A549 (cell line): ENCODE results near the gene GRM4. TPM values are rescaled to one million over a fixed set of nuclear protein-coding genes. Genes with fewer than 3 reads are reported as not detected.

ENCODE experiments used
- ATAC-seq, 2 experiments: fragments of 200-7000 bp in 1 of 2; fragments of >200 bp in 1 of 2; cut with Nextera tagmentation in 1 of 2; cut with Tn5 transposase in 1 of 2; 3 replicates each; pipeline versions ENCODE4 v1.8.0 to v1.9.1; 2018 to 2020; ENCODE audit warnings: mild to moderate bottlenecking in 1 of 2, moderate library complexity in 1 of 2
- CTCF ChIA-PET: fragments of 300-600 bp; sonication (Branson Sonifier 250); formaldehyde crosslinking; extraction: SDS; loops from one replicate; lab custom pipeline; 2021; ENCODE audit warnings: antibody characterized with exemption, inconsistent platforms; lab: Yijun Ruan, JAX
- POLR2A ChIA-PET: fragments of 350-600 bp; formaldehyde crosslinking; extraction: SDS; loops from one replicate; lab custom pipeline; 2021; ENCODE audit warnings: antibody characterized with exemption, inconsistent platforms; lab: Yijun Ruan, JAX
- DNase-seq, 2 experiments: peaks; one replicate each; pipeline versions ENCODE4 v3.0.0 to v3.0.0-alpha.2; 2011 to 2016; ENCODE audit warnings: low read depth in 1 of 2, low spot score in 1 of 2
- FAIRE-seq: peaks from 2 replicates; lab custom pipeline; 2011; peaks lifted over from hg19 to GRCh38; lab: Jason Lieb, UNC
- H3K27ac ChIP-seq, 2 experiments: fragments of >200 bp; sonication (Bioruptor Twin); formaldehyde crosslinking; 3 replicates each; pipeline ENCODE4 v1.5.1; 2016 to 2017
- H3K4me1 ChIP-seq: fragments of >200 bp; sonication (Bioruptor Twin); formaldehyde crosslinking; 3 replicates; pipeline ENCODE4 v1.6.1; 2016
- H3K4me2 ChIP-seq: fragments of >200 bp; sonication (Bioruptor Twin); formaldehyde crosslinking; 3 replicates; pipeline ENCODE4 v1.6.1; 2016
- H3K4me3 ChIP-seq: fragments of >200 bp; sonication (Bioruptor Twin); formaldehyde crosslinking; 3 replicates; pipeline ENCODE4 v1.5.1; 2016
- H3K9me3 ChIP-seq: fragments of >200 bp; sonication (Bioruptor Twin); formaldehyde crosslinking; 3 replicates; pipeline ENCODE4 v1.6.1; 2016
- BHLHE40 ChIP-seq: IDR thresholded peaks from 2 replicates; pipeline ENCODE4 v1.6.1; 2012; ENCODE audit warnings: low read depth, low read length, inconsistent platforms
- CTCF ChIP-seq: fragments of >200 bp; sonication (Bioruptor Twin); formaldehyde crosslinking; IDR thresholded peaks from 3 replicates; pipeline ENCODE4 v1.5.1; 2016
- EHF ChIP-seq: fragments of 250-450 bp; sonication (Bioruptor Pico); IDR thresholded peaks from 2 replicates; pipeline ENCODE4 v1.5.0; 2020; ENCODE audit warnings: mild to moderate bottlenecking
- ESRRA ChIP-seq: fragments of 150-350 bp; IDR thresholded peaks from 2 replicates; pipeline ENCODE4 v1.6.1; 2014; ENCODE audit warnings: mild to moderate bottlenecking, low read length, borderline replicate concordance
- FOSL2 ChIP-seq, 2 experiments: fragments of 450-650 bp in 1 of 2; fragments of >200 bp in 1 of 2; sonication (Bioruptor Twin) in 1 of 2; formaldehyde crosslinking; IDR thresholded peaks; 2 replicates each; pipeline versions ENCODE4 v1.5.0 to v1.6.1; 2016 to 2020; ENCODE audit warnings: mild to moderate bottlenecking in 1 of 2, moderate library complexity in 1 of 2
- GATA3 ChIP-seq: IDR thresholded peaks from 2 replicates; pipeline ENCODE4 v1.6.1; 2012; ENCODE audit warnings: borderline replicate concordance
- HEYL ChIP-seq: fragments of 250-450 bp; sonication (Bioruptor Pico); IDR thresholded peaks from 2 replicates; pipeline ENCODE4 v1.8.0; 2021; ENCODE audit warnings: mild to moderate bottlenecking, moderate library complexity
- HMGXB4 ChIP-seq: fragments of 250-450 bp; sonication (Bioruptor Pico); IDR thresholded peaks from 2 replicates; pipeline ENCODE4 v1.5.0; 2021; ENCODE audit warnings: mild to moderate bottlenecking, moderate library complexity, borderline replicate concordance
- JUN ChIP-seq, 2 experiments: fragments of >200 bp; sonication (Bioruptor Twin); formaldehyde crosslinking; IDR thresholded peaks; 2 replicates in 1 of 2; 3 replicates in 1 of 2; pipeline ENCODE4 v1.6.1; 2016 to 2017
- KDM5A ChIP-seq: fragments of 200-600 bp; sonication (generic); IDR thresholded peaks from 2 replicates; pipeline ENCODE4 v1.6.1; 2016; ENCODE audit warnings: antibody characterized with exemption, mild to moderate bottlenecking
- MYC ChIP-seq: IDR thresholded peaks from 2 replicates; pipeline ENCODE4 v1.6.1; 2012; ENCODE audit warnings: mild to moderate bottlenecking, inconsistent platforms, low read length, improper control_type of control experiment, borderline replicate concordance
- POLR2A ChIP-seq: IDR thresholded peaks from 2 replicates; pipeline ENCODE4 v1.6.1; 2012; ENCODE audit warnings: mild to moderate bottlenecking, low read length
- POLR2AphosphoS2 ChIP-seq: conservative IDR thresholded peaks from 2 replicates; pipeline ENCODE4 v1.6.1; 2012; ENCODE audit warnings: low read length, improper control_type of control experiment, inconsistent platforms
- RARB ChIP-seq: fragments of 250-450 bp; sonication (Bioruptor Pico); IDR thresholded peaks from 2 replicates; pipeline ENCODE4 v1.8.0; 2021; ENCODE audit warnings: mild to moderate bottlenecking, moderate library complexity
- RFX5 ChIP-seq: fragments of 450-650 bp; IDR thresholded peaks from 2 replicates; pipeline ENCODE4 v1.7.1; 2014; ENCODE audit warnings: antibody characterized with exemption, mild to moderate bottlenecking, moderate library complexity
- RNF2 ChIP-seq: fragments of 200-600 bp; sonication (generic); IDR thresholded peaks from 2 replicates; pipeline ENCODE4 v1.6.1; 2016; ENCODE audit warnings: low read depth, mild to moderate bottlenecking, antibody characterized with exemption, moderate library complexity, borderline replicate concordance
- SREBF2 ChIP-seq: fragments of 450-650 bp; IDR thresholded peaks from 2 replicates; pipeline ENCODE4 v1.6.1; 2014; ENCODE audit warnings: mild to moderate bottlenecking, moderate library complexity
- ZNF302 ChIP-seq: fragments of 250-450 bp; sonication (Bioruptor Pico); IDR thresholded peaks from 2 replicates; pipeline ENCODE4 v1.9.0; 2021; ENCODE audit warnings: inconsistent platforms, mild to moderate bottlenecking, moderate library complexity
- ZSCAN20 ChIP-seq: fragments of 250-450 bp; sonication (Bioruptor Pico); IDR thresholded peaks from 2 replicates; pipeline ENCODE4 v1.8.0; 2022; ENCODE audit warnings: mild to moderate bottlenecking, moderate library complexity
- WGBS: methylation state at CpG from one replicate; pipeline ENCODE4 v1.1.6; 2017; ENCODE audit errors: missing lambda C conversion rate; 5-methylcytosine and 5-hydroxymethylcytosine counted together
- polyA plus RNA-seq, 4 experiments: library from polyadenylated mRNA; depleted of rRNA in 3 of 4; stranded (reverse); fragments of >200 nt; fragmentation: RNase III in 1 of 4; extraction: RNeasy Plus Mini Kit Qiagen cat#74134 plus additional on column Dnase treatment in 1 of 4; gene quantifications; 2 replicates in 3 of 4; 3 replicates in 1 of 4; pipeline ENCODE4 v1.2.3, GENCODE V29; 2011 to 2017
- TF ChIP-seq, protein P1 (sequence below): fragments of 450-650 bp; IDR thresholded peaks from 2 replicates; pipeline ENCODE4 v1.6.1; 2014; ENCODE audit warnings: antibody characterized with exemption
- TF ChIP-seq, protein P2 (sequence below): IDR thresholded peaks from 2 replicates; pipeline ENCODE4 v1.6.1; 2012; ENCODE audit warnings: low read depth, borderline replicate concordance
- TF ChIP-seq, protein P3 (sequence below): fragments of 200-600 bp; sonication (generic); IDR thresholded peaks from 2 replicates; pipeline ENCODE4 v1.6.1; 2016; ENCODE audit warnings: antibody characterized with exemption, mild to moderate bottlenecking, moderate library complexity
- TF ChIP-seq, protein P4 (sequence below): IDR thresholded peaks from 2 replicates; pipeline ENCODE4 v1.6.1; 2012

Gene GRM4
- polyA plus RNA-seq, 2 of the 4 experiments (the other 2 are of a cell fraction): 0.05 TPM

DNA sequence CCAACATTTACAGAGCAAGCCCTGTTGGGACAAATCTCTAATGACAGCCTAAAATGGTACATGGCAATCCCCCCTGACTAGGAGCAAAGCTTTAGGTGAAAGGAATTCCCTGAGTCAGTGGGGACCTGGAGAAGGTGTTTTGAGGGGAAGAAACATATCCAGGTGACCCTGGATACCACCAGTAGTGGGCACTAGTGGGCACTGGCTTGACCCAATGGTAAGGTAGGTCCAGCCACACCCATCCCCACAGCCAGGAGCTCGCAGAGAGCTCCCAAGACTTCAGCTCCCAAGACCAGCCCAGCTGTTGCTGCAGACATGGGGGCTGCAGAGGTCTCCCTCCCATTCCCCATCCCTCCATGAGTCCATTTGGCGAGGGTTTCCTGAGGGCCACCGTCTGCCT lies 19.5 kb downstream of the GRM4 start:
- no peak for FAIRE-seq
- WGBS: 12% methylated on average over 3 of the region's 3 CpGs
- TF ChIP-seq ESRRA (no peak), EHF (CRISPR knock-in tag) (no peak), ZNF302 (CRISPR knock-in tag) (no peak), CTCF (no peak), SREBF2 (no peak), ZSCAN20 (CRISPR knock-in tag) (no peak), BHLHE40 (no peak), RARB (CRISPR knock-in tag) (no peak)
- TF ChIP-seq, protein P1, sequence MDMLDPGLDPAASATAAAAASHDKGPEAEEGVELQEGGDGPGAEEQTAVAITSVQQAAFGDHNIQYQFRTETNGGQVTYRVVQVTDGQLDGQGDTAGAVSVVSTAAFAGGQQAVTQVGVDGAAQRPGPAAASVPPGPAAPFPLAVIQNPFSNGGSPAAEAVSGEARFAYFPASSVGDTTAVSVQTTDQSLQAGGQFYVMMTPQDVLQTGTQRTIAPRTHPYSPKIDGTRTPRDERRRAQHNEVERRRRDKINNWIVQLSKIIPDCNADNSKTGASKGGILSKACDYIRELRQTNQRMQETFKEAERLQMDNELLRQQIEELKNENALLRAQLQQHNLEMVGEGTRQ: no peak
- ChIA-PET CTCF (interaction anchor here (1.2 to 2.0 kb wide), 4 partner anchors 19 to 383 kb away, joined by 3 to 5 read pairs (median 4); partner anchors contain the start of gene GRM4), POLR2A (no interaction called here)
- DNase-seq: no peak
- Histone ChIP-seq H3K4me1 (no peaks in the 10 kb centered on the region), H3K27ac (no peak overlapping the region), H3K9me3 (no peaks in the 10 kb centered on the region), H3K4me3 (no peak overlapping the region), H3K4me2 (no peak overlapping the region)
- no peak for ATAC-seq

- FAIRE-seq (no peak), ATAC-seq (no peak), DNase-seq (no peak)
- H3K4me2 ChIP-seq: no peak overlapping the region
- 40% methylated on average over 2 of the region's 3 CpGs for WGBS
- no peaks in the 10 kb centered on the region for H3K4me1 ChIP-seq
- CTCF ChIA-PET: interaction anchor here (1.2 to 2.0 kb wide), 4 partner anchors 20 to 382 kb away, joined by 3 to 5 read pairs (median 4); partner anchors contain the start of gene GRM4
- no peak overlapping the region for H3K4me3 ChIP-seq
- H3K27ac ChIP-seq: no peak overlapping the region
- TF ChIP-seq JUN (IDR thresholded peaks at IDR 0.05) (no peak), RARB (CRISPR knock-in tag) (no peak), FOSL2 (IDR thresholded peaks at IDR 0.05) (no peak), FOSL2 (CRISPR knock-in tag; IDR thresholded peaks at IDR 0.05) (no peak), SREBF2 (no peak), EHF (CRISPR knock-in tag) (no peak), RNF2 (no peak), KDM5A (no peak), HMGXB4 (CRISPR knock-in tag) (no peak)
- TF ChIP-seq, protein P2, sequence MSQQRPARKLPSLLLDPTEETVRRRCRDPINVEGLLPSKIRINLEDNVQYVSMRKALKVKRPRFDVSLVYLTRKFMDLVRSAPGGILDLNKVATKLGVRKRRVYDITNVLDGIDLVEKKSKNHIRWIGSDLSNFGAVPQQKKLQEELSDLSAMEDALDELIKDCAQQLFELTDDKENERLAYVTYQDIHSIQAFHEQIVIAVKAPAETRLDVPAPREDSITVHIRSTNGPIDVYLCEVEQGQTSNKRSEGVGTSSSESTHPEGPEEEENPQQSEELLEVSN: no peak
- no peaks in the 10 kb centered on the region for H3K9me3 ChIP-seq
- POLR2A ChIA-PET: no interaction called here
Observed at GRCh38 chr6:34125939-34126338, 19.9 kb downstream of the GRM4 start.

DNA sequence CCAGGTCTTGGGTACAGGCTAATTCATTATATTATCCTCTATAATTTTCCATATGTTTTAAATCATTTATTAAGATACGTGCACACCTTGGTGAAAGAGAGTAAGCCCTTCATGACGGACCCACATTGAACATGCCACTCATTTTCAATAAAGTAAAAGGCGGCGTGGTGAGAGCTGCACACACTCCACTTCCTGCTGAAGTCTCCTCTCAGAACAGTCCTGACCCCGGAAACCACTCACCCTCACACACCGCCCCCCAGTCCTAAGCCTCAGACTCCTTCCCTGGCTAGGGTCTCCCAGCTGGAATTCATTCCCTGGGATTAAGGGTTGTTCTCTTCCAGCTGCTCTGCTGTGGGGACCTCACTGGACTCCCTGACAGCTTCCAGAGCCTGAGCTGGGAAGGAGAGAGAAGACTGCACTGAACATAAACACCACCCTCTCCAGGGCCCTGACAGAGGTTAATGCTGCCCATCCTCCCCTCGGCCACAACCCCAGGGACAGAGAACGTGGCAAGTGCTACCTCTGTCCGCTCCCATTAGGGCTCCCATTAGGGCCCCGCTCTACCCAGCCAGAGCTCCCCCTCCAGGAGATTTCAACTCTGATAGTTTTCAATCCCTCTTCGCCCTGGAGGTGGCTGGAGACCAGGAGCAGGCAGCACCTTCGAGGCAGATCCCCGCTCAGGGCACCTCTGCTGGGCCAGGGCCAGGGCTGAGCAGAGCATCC lies 24.8 kb downstream of the GRM4 start:
- WGBS: 43% methylated on average over 10 of the region's 13 CpGs
- TF ChIP-seq ESRRA (no peak), GATA3 (no peak), POLR2A (no peak), HEYL (CRISPR knock-in tag) (no peak), POLR2AphosphoS2 (no peak), MYC (no peak), RFX5 (no peak)
- TF ChIP-seq, protein P3, sequence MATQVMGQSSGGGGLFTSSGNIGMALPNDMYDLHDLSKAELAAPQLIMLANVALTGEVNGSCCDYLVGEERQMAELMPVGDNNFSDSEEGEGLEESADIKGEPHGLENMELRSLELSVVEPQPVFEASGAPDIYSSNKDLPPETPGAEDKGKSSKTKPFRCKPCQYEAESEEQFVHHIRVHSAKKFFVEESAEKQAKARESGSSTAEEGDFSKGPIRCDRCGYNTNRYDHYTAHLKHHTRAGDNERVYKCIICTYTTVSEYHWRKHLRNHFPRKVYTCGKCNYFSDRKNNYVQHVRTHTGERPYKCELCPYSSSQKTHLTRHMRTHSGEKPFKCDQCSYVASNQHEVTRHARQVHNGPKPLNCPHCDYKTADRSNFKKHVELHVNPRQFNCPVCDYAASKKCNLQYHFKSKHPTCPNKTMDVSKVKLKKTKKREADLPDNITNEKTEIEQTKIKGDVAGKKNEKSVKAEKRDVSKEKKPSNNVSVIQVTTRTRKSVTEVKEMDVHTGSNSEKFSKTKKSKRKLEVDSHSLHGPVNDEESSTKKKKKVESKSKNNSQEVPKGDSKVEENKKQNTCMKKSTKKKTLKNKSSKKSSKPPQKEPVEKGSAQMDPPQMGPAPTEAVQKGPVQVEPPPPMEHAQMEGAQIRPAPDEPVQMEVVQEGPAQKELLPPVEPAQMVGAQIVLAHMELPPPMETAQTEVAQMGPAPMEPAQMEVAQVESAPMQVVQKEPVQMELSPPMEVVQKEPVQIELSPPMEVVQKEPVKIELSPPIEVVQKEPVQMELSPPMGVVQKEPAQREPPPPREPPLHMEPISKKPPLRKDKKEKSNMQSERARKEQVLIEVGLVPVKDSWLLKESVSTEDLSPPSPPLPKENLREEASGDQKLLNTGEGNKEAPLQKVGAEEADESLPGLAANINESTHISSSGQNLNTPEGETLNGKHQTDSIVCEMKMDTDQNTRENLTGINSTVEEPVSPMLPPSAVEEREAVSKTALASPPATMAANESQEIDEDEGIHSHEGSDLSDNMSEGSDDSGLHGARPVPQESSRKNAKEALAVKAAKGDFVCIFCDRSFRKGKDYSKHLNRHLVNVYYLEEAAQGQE: no peak
- TF ChIP-seq, protein P4, sequence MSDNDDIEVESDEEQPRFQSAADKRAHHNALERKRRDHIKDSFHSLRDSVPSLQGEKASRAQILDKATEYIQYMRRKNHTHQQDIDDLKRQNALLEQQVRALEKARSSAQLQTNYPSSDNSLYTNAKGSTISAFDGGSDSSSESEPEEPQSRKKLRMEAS: no peak

More for the DNA sequence above, 24.8 kb downstream of the GRM4 start:
- Histone ChIP-seq H3K4me1 (no peaks in the 10 kb centered on the region), H3K27ac (no peak overlapping the region), H3K4me3 (no peak overlapping the region), H3K4me2 (no peak overlapping the region), H3K9me3 (no peaks in the 10 kb centered on the region)
- POLR2A ChIA-PET: no interaction called here
- FAIRE-seq: no peak
- ATAC-seq: peak in 1 of 2 experiments; percentile 56; a peak in 3 of 6 replicates
- no peak for DNase-seq
- CTCF ChIA-PET: interaction anchor here (0.6 to 1.4 kb wide), 2 partner anchors 34 to 63 kb away, joined by 3 read pairs; no protein-coding TSS in a partner anchor
